AG04450 (cell line): ENCODE measurements around the gene CD300E. TPM values are rescaled to one million over a fixed set of nuclear protein-coding genes. Genes with fewer than 3 reads are reported as not detected.
A peak's percentile ranks its signal among the peaks of the same experiment; 100 is the strongest.

ENCODE experiments used
- CTCF ChIA-PET: fragments of 300-600, 350-600 bp; formaldehyde crosslinking; extraction: SDS; loops from one replicate; lab custom pipeline; 2022; ENCODE audit warnings: antibody characterized with exemption, inconsistent platforms; lab: Charles Lee
- POLR2A ChIA-PET: fragments of 350-600 bp; formaldehyde crosslinking; extraction: SDS; loops from one replicate; lab custom pipeline; 2021; ENCODE audit warnings: antibody characterized with exemption, inconsistent platforms; lab: Yijun Ruan, JAX
- DNase-seq: peaks from one replicate; pipeline ENCODE4 v3.0.0-alpha.2; 2011; ENCODE audit warnings: low read depth, low spot score
- H3K27ac ChIP-seq: one replicate; pipeline ENCODE4 v1.5.1; 2012; ENCODE audit warnings: low read depth, low read length, control low read depth
- H3K27me3 ChIP-seq: one replicate; pipeline ENCODE4 v1.6.0; 2012; ENCODE audit warnings: low read length; ENCODE audit not compliant: control insufficient read depth, insufficient read depth
- H3K4me3 ChIP-seq: 2 replicates; pipeline ENCODE4 v1.5.1; 2011; ENCODE audit warnings: mild to moderate bottlenecking, low read depth, low read length, control low read depth
- H3K9me3 ChIP-seq: 2 replicates; pipeline ENCODE4 v1.5.1; 2012; ENCODE audit warnings: low read length; ENCODE audit not compliant: control insufficient read depth, insufficient read depth
- polyA plus RNA-seq: library from polyadenylated mRNA; depleted of rRNA; stranded (reverse); fragments of >200 nt; gene quantifications from 2 replicates; pipeline ENCODE4 v1.2.3, GENCODE V29; 2011
- TF ChIP-seq, protein P1 (sequence below): IDR thresholded peaks from 2 replicates; pipeline ENCODE4 v1.5.1; 2011; ENCODE audit warnings: low read depth, low read length, control low read depth, inconsistent platforms

CD300E gene
- polyA plus RNA-seq, 1 experiment: not detected

GRCh38 chr17:74607221-74607620 lies 16.3 kb downstream of the CD300E start:
- no peak for DNase-seq
- no peak overlapping the region for H3K27ac ChIP-seq
- no peaks in the 10 kb centered on the region for H3K27me3 ChIP-seq
- ChIA-PET CTCF (no interaction called here), POLR2A (no interaction called here)
- no peak overlapping the region for H3K4me3 ChIP-seq
- no peaks in the 10 kb centered on the region for H3K9me3 ChIP-seq
- TF ChIP-seq, protein P1, sequence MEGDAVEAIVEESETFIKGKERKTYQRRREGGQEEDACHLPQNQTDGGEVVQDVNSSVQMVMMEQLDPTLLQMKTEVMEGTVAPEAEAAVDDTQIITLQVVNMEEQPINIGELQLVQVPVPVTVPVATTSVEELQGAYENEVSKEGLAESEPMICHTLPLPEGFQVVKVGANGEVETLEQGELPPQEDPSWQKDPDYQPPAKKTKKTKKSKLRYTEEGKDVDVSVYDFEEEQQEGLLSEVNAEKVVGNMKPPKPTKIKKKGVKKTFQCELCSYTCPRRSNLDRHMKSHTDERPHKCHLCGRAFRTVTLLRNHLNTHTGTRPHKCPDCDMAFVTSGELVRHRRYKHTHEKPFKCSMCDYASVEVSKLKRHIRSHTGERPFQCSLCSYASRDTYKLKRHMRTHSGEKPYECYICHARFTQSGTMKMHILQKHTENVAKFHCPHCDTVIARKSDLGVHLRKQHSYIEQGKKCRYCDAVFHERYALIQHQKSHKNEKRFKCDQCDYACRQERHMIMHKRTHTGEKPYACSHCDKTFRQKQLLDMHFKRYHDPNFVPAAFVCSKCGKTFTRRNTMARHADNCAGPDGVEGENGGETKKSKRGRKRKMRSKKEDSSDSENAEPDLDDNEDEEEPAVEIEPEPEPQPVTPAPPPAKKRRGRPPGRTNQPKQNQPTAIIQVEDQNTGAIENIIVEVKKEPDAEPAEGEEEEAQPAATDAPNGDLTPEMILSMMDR: no peak

GRCh38 chr17:74606050-74606449 lies 17.5 kb downstream of the CD300E start:
- CTCF ChIA-PET: no interaction called here
- H3K9me3 ChIP-seq: no peaks in the 10 kb centered on the region
- POLR2A ChIA-PET: no interaction called here
- no peak overlapping the region for H3K27ac ChIP-seq
- DNase-seq: no peak
- TF ChIP-seq, protein P1: no peak
- H3K27me3 ChIP-seq: no peaks in the 10 kb centered on the region
- H3K4me3 ChIP-seq: no peak overlapping the region

- no peaks in the 10 kb centered on the region for H3K27me3 ChIP-seq
- DNase-seq: peak; percentile 3
- ChIA-PET POLR2A (no interaction called here), CTCF (no interaction called here)
- no peak overlapping the region for H3K4me3 ChIP-seq
- TF ChIP-seq, protein P1: no peak
- H3K27ac ChIP-seq: no peak overlapping the region
- H3K9me3 ChIP-seq: no peaks in the 10 kb centered on the region
Measured at GRCh38 chr17:74605361-74605760, 18.2 kb downstream of the CD300E start.

DNA sequence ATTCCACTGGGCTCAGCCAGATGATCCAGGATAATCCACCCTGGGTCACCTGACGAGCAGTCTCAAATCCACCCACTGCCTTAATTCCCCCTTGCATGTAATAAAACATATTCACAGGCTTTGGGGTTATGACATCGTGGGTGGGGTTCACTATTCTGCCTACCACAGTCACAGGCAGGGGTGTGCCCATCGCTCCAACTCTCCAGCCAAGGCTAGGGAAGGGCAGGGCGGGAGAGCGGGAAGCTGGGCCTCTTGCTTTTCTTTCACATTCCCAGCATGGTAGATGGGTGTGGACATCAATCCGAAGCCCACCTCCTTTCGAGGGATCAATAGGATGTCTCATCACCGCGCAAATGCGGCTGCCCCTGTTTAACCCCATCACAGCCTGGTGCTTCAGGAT lies 18.8 kb downstream of the CD300E start:
- POLR2A ChIA-PET: no interaction called here

DNA sequence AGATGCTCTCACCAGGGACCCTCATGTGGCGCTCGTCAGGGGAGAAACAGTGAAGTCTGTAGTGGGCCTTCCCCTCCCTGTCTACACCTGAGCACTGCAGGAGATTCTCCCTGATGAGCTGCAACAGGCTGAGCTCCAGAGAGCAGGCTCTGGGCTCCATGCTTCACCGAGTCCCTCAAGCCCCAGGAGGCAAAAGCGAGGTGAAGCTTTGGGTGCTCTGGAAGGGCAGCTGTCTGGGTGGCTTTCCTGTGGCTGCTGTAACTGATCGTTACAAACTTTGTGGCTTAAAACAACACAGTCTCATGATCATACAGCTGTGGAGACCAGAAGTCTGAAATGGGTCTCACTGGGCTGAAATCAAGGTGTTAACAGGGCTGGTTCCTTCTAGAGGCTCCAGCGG lies 19.3 kb downstream of the CD300E start:
- H3K4me3 ChIP-seq: no peak overlapping the region
- TF ChIP-seq, protein P1: no peak
- ChIA-PET CTCF (no interaction called here), POLR2A (no interaction called here)
- no peaks in the 10 kb centered on the region for H3K27me3 ChIP-seq
- no peak overlapping the region for H3K27ac ChIP-seq
- H3K9me3 ChIP-seq: no peaks in the 10 kb centered on the region
- DNase-seq: no peak

More for the DNA sequence above, 18.8 kb downstream of the CD300E start:
- Histone ChIP-seq H3K4me3 (no peak overlapping the region), H3K27ac (no peak overlapping the region), H3K27me3 (no peaks in the 10 kb centered on the region), H3K9me3 (no peaks in the 10 kb centered on the region)
- no peak for DNase-seq
- TF ChIP-seq, protein P1: no peak
- CTCF ChIA-PET: no interaction called here
